SK-N-SH (cell line): ENCODE data around the gene SFXN5.

ENCODE experiments used
- CHD2 ChIP-seq: fragments of 150-350 bp; IDR thresholded peaks from 2 replicates; pipeline ENCODE4 v1.6.1; 2018; ENCODE audit warnings: low read length; ENCODE audit not compliant: partially characterized antibody
- EZH2phosphoT487 ChIP-seq: fragments of 200-600 bp; sonication (generic); IDR thresholded peaks from 2 replicates; pipeline ENCODE4 v1.6.1; 2017; ENCODE audit warnings: low read depth, mixed run types, mild to moderate bottlenecking, antibody characterized with exemption, moderate library complexity, borderline replicate concordance
- FOSL2 ChIP-seq: IDR thresholded peaks from 2 replicates; pipeline ENCODE4 v1.4.0; 2012; ENCODE audit warnings: low read depth, mild to moderate bottlenecking, moderate library complexity, borderline replicate concordance
- POLR2AphosphoS5 ChIP-seq: IDR thresholded peaks from 2 replicates; pipeline ENCODE4 v1.6.1; 2012; ENCODE audit warnings: low read depth, low read length
- TCF12 ChIP-seq: IDR thresholded peaks from 2 replicates; pipeline ENCODE4 v1.4.0; 2012
- TEAD4 ChIP-seq: IDR thresholded peaks from 2 replicates; pipeline ENCODE4 v1.4.0; 2012; ENCODE audit warnings: mild to moderate bottlenecking, borderline replicate concordance; ENCODE audit not compliant: insufficient read depth
- TF ChIP-seq, protein P1 (sequence below): IDR thresholded peaks from 2 replicates; pipeline ENCODE4 v1.4.0; 2012; ENCODE audit warnings: low read depth
- TF ChIP-seq, protein P2 (sequence below): fragments of 200-600 bp; sonication (generic); IDR thresholded peaks from 2 replicates; pipeline ENCODE4 v1.6.1; 2017; ENCODE audit warnings: antibody characterized with exemption, mild to moderate bottlenecking, moderate library complexity

DNA sequence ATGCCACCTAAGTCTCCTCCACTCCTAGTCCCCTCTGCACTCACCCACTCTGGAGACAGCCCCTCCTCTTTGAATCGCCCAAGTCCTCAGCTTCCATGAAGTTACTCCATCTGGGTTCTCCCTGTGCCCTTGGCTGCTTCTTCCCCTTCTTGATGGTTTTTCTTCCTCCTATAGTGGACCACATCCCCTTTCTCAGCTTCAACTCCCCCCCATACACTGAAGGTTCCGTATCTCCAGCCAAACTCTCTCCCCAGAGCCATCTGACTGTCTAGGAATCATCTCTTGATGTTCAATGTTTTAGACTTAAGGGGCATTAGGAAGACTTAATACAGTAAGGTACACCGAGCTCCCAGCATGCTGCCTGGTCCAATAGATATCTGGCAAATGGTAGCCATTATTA, 114.6 kb downstream of the SFXN5 start:
- TF ChIP-seq EZH2phosphoT487 = no peak
- TF ChIP-seq, protein P1, sequence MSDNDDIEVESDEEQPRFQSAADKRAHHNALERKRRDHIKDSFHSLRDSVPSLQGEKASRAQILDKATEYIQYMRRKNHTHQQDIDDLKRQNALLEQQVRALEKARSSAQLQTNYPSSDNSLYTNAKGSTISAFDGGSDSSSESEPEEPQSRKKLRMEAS = no peak
- TF ChIP-seq TEAD4 = no peak
- TF ChIP-seq CHD2 = no peak
- no peak for TF ChIP-seq POLR2AphosphoS5
- TF ChIP-seq, protein P2, sequence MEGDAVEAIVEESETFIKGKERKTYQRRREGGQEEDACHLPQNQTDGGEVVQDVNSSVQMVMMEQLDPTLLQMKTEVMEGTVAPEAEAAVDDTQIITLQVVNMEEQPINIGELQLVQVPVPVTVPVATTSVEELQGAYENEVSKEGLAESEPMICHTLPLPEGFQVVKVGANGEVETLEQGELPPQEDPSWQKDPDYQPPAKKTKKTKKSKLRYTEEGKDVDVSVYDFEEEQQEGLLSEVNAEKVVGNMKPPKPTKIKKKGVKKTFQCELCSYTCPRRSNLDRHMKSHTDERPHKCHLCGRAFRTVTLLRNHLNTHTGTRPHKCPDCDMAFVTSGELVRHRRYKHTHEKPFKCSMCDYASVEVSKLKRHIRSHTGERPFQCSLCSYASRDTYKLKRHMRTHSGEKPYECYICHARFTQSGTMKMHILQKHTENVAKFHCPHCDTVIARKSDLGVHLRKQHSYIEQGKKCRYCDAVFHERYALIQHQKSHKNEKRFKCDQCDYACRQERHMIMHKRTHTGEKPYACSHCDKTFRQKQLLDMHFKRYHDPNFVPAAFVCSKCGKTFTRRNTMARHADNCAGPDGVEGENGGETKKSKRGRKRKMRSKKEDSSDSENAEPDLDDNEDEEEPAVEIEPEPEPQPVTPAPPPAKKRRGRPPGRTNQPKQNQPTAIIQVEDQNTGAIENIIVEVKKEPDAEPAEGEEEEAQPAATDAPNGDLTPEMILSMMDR = no peak
- TF ChIP-seq TCF12 = no peak
- no peak for TF ChIP-seq FOSL2
